Suprapubic skin (tissue), 3 donors: Measurements from ENCODE around the gene POLR2C.

Source experiments
- CTCF ChIP-seq, 2 donors: fragments of 200-600 bp in 1 of 2; fragments of 450-650 bp in 1 of 2; sonication (generic) in 1 of 2; IDR thresholded peaks; one replicate each; pipeline ENCODE4 v1.5.1; 2016 to 2019; ENCODE audit warnings: antibody characterized with exemption in 2 of 2, mild to moderate bottlenecking in 1 of 2, moderate library complexity in 1 of 2
- POLR2A ChIP-seq, 2 donors: fragments of 450-650 bp; IDR thresholded peaks; one replicate each; pipeline ENCODE4 v1.6.1; 2017; ENCODE audit warnings: antibody characterized with exemption in 2 of 2, mild to moderate bottlenecking in 2 of 2, moderate library complexity in 2 of 2

GRCh38 chr16:57510016-57510871 is 47.8 kb downstream of the POLR2C start:
- TF ChIP-seq POLR2A (IDR thresholded peaks at IDR 0.05) (no peak), CTCF (IDR thresholded peaks at IDR 0.05) (no peak)
